H9 (cell line): ENCODE data around the gene RBM48. TPM values are rescaled to one million over a fixed set of nuclear protein-coding genes. Genes with fewer than 3 reads are reported as not detected.

Experiments
- DNase-seq: peaks from one replicate; pipeline ENCODE4 v3.0.0-alpha.2; 2017
- H2AFZ ChIP-seq: one replicate; pipeline ENCODE4 v1.6.1; 2013; ENCODE audit warnings: mild to moderate bottlenecking, low read length, control low read depth, moderate library complexity
- H2AK5ac ChIP-seq: 2 replicates; pipeline ENCODE4 v1.6.1; 2013; ENCODE audit warnings: low read length, control low read depth, mixed read lengths; ENCODE audit not compliant: insufficient read length
- H2BK120ac ChIP-seq: one replicate; pipeline ENCODE4 v1.6.1; 2013; ENCODE audit warnings: low read depth, mild to moderate bottlenecking, low read length, control low read depth, inconsistent platforms; ENCODE audit not compliant: poor library complexity, severe bottlenecking
- H2BK12ac ChIP-seq: 2 replicates; pipeline ENCODE4 v1.6.1; 2013; ENCODE audit warnings: low read length, control low read depth, mixed read lengths, low read depth; ENCODE audit not compliant: insufficient read length
- H2BK15ac ChIP-seq: 2 replicates; pipeline ENCODE4 v1.6.1; 2013; ENCODE audit warnings: low read depth, low read length, control low read depth
- H2BK20ac ChIP-seq: one replicate; pipeline ENCODE4 v1.6.1; 2013; ENCODE audit warnings: low read depth, mild to moderate bottlenecking, low read length, control low read depth, inconsistent platforms; ENCODE audit not compliant: poor library complexity, severe bottlenecking
- H2BK5ac ChIP-seq: 2 replicates; pipeline ENCODE4 v1.6.1; 2013; ENCODE audit warnings: low read length, control low read depth, mixed read lengths; ENCODE audit not compliant: insufficient read length
- H3K14ac ChIP-seq: 2 replicates; pipeline ENCODE4 v1.6.1; 2013; ENCODE audit warnings: low read length, control low read depth; ENCODE audit not compliant: insufficient read depth
- H3K18ac ChIP-seq: 2 replicates; pipeline ENCODE4 v1.6.1; 2013; ENCODE audit warnings: low read depth, mild to moderate bottlenecking, mixed read lengths, low read length, control low read depth; ENCODE audit not compliant: insufficient read length
- H3K23ac ChIP-seq: 2 replicates; pipeline ENCODE4 v1.6.1; 2013; ENCODE audit warnings: low read length, control low read depth, mixed read lengths, low read depth; ENCODE audit not compliant: insufficient read length
- H3K23me2 ChIP-seq: 2 replicates; pipeline ENCODE4 v1.6.1; 2013; ENCODE audit warnings: low read depth, mild to moderate bottlenecking, mixed read lengths, low read length, control low read depth; ENCODE audit not compliant: insufficient read length, poor library complexity, severe bottlenecking
- H3K27ac ChIP-seq: 2 replicates; pipeline ENCODE4 v1.5.1; 2013; ENCODE audit warnings: low read length, control low read depth, mixed read lengths, low read depth; ENCODE audit not compliant: insufficient read length
- H3K27me3 ChIP-seq: 2 replicates; pipeline ENCODE4 v1.6.1; 2013; ENCODE audit warnings: low read length, control low read depth, inconsistent platforms; ENCODE audit not compliant: insufficient read depth
- H3K4ac ChIP-seq: 2 replicates; pipeline ENCODE4 v1.6.1; 2013; ENCODE audit warnings: low read depth, mild to moderate bottlenecking, control low read depth, inconsistent platforms, low read length, moderate library complexity
- H3K4me1 ChIP-seq: 2 replicates; pipeline ENCODE4 v1.6.1; 2013; ENCODE audit warnings: low read length, control low read depth, inconsistent platforms; ENCODE audit not compliant: insufficient read depth
- H3K4me2 ChIP-seq: 2 replicates; pipeline ENCODE4 v1.6.1; 2013; ENCODE audit warnings: low read length, control low read depth, mixed read lengths; ENCODE audit not compliant: insufficient read length, insufficient read depth
- H3K56ac ChIP-seq: 2 replicates; pipeline ENCODE4 v1.6.1; 2013; ENCODE audit warnings: low read depth, mild to moderate bottlenecking, mixed read lengths, low read length, control low read depth; ENCODE audit not compliant: insufficient read length
- H3K79me1 ChIP-seq: 2 replicates; pipeline ENCODE4 v1.6.1; 2013; ENCODE audit warnings: low read depth, mild to moderate bottlenecking, moderate library complexity, low read length, control low read depth, inconsistent platforms; ENCODE audit not compliant: insufficient read depth, poor library complexity, severe bottlenecking
- H3K79me2 ChIP-seq: 2 replicates; pipeline ENCODE4 v1.6.1; 2013; ENCODE audit warnings: low read length, control low read depth, inconsistent platforms; ENCODE audit not compliant: insufficient read depth
- H3K9ac ChIP-seq: 2 replicates; pipeline ENCODE4 v1.6.1; 2013; ENCODE audit warnings: low read length, control low read depth, mixed read lengths; ENCODE audit not compliant: insufficient read length; ENCODE audit errors: extremely low read depth
- H3K9me3 ChIP-seq: one replicate; pipeline ENCODE4 v1.6.1; 2013; ENCODE audit warnings: low read depth, low read length, inconsistent platforms; ENCODE audit not compliant: control insufficient read depth
- H3T11ph ChIP-seq: one replicate; pipeline ENCODE4 v1.6.1; 2013; ENCODE audit warnings: mild to moderate bottlenecking, low read length, control low read depth, inconsistent platforms
- H4K20me1 ChIP-seq: one replicate; pipeline ENCODE4 v1.6.1; 2013; ENCODE audit not compliant: control insufficient read depth, insufficient read length, insufficient read depth
- H4K5ac ChIP-seq: 2 replicates; pipeline ENCODE4 v1.6.1; 2013; ENCODE audit warnings: low read depth, mild to moderate bottlenecking, mixed read lengths, low read length, control low read depth; ENCODE audit not compliant: insufficient read length
- H4K8ac ChIP-seq: replicated peaks from 2 replicates; pipeline ENCODE4 v1.6.1; 2013; ENCODE audit warnings: low read length, control low read depth, mixed read lengths, low read depth; ENCODE audit not compliant: insufficient read length
- H4K91ac ChIP-seq: 2 replicates; pipeline ENCODE4 v1.6.1; 2013; ENCODE audit warnings: low read depth, mild to moderate bottlenecking, moderate library complexity, mixed read lengths, low read length, control low read depth; ENCODE audit not compliant: insufficient read length
- H3K27ac Mint-ChIP-seq, 3 experiments: 2 replicates in 2 of 3; 3 replicates in 1 of 3; pipeline ENCODE4 v1.8.0; 2020 to 2021; ENCODE audit warnings: mixed read lengths in 3 of 3, mild to moderate bottlenecking in 1 of 3, moderate library complexity in 1 of 3
- H3K27me3 Mint-ChIP-seq: 2 replicates; pipeline ENCODE4 v1.8.0; 2021; ENCODE audit warnings: low read depth, mild to moderate bottlenecking, moderate library complexity, mixed read lengths
- H3K36me3 Mint-ChIP-seq, 3 experiments: 2 replicates in 2 of 3; 3 replicates in 1 of 3; pipeline ENCODE4 v1.8.0; 2020 to 2021; ENCODE audit warnings: low read depth in 3 of 3, mixed read lengths in 3 of 3; ENCODE audit not compliant: insufficient read depth in 1 of 3
- H3K4me1 Mint-ChIP-seq, 2 experiments: 2 replicates each; pipeline ENCODE4 v1.8.0; 2020; ENCODE audit warnings: mixed read lengths in 2 of 2
- H3K4me3 Mint-ChIP-seq, 2 experiments: 2 replicates in 1 of 2; 3 replicates in 1 of 2; pipeline ENCODE4 v1.8.0; 2020 to 2021; ENCODE audit warnings: mild to moderate bottlenecking in 2 of 2, mixed read lengths in 2 of 2, moderate library complexity in 1 of 2
- H3K9me3 Mint-ChIP-seq, 2 experiments: 2 replicates in 1 of 2; 3 replicates in 1 of 2; pipeline ENCODE4 v1.8.0; 2020; ENCODE audit warnings: mild to moderate bottlenecking in 2 of 2, mixed read lengths in 2 of 2, moderate library complexity in 1 of 2
- WGBS: extraction: QIAGEN DNeasy Blood & Tissue Kit; methylation state at CpG from one replicate; pipeline ENCODE4 v1.1.7; 2013; ENCODE audit warnings: missing lambda C conversion rate, low lambda C conversion rate, mixed read lengths; ENCODE audit not compliant: insufficient read length; ENCODE audit errors: extremely low coverage; 5-methylcytosine and 5-hydroxymethylcytosine counted together
- total RNA-seq: library from RNA; stranded (reverse); gene quantifications from 2 replicates; pipeline ENCODE4 v1.2.1, GENCODE V29; 2021
- TF ChIP-seq, protein P1 (sequence below): fragments of 200-600 bp; sonication (generic); conservative IDR thresholded peaks from 3 replicates; pipeline ENCODE4 v1.8.0; 2021; ENCODE audit warnings: antibody characterized with exemption, mild to moderate bottlenecking

The RBM48 gene
- total RNA-seq, 1 experiment from 2014 or later, result 12.5 TPM

DNA sequence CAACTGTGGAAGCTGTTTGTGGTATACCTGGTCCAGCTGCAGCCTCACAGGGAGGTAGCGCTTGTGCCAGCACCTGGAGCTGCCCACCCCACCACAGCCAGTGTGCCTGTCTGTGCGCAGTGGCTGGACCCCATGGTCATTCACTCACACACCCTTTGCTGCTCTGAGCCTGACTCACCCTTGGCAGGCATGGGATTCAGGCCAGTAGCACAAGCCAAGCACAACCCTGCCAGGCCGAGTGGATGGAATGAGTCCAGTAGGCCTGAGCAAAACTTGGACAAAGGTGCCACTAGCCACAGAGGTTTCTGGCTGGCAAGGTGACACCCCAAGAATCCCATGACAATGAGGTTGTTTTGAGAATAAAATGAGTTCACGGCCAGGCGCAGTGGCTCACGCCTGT is 19.0 kb downstream of the RBM48 start:
- Histone ChIP-seq H3K9ac (no peak overlapping the region), H3K27ac (no peak overlapping the region), H3K27me3 (no peaks in the 10 kb centered on the region), H3K4ac (no peak overlapping the region), H3K79me2 (no peaks in the 10 kb centered on the region), H3K9me3 (no peaks in the 10 kb centered on the region), H2AFZ (no peak overlapping the region), H3K23me2 (no peaks in the 10 kb centered on the region), H2AK5ac (no peak overlapping the region), H3K18ac (no peak overlapping the region), H4K8ac (no peak overlapping the region), H3K23ac (no peak overlapping the region), H3K56ac (no peak overlapping the region), H3K79me1 (no peaks in the 10 kb centered on the region), H3T11ph (no peak overlapping the region), H4K20me1 (no peaks in the 10 kb centered on the region), H3K14ac (no peak overlapping the region), H2BK5ac (no peak overlapping the region), H4K5ac (no peak overlapping the region), H2BK15ac (no peak overlapping the region), H2BK20ac (no peak overlapping the region), H2BK120ac (no peak overlapping the region), H3K4me1 (no peaks in the 10 kb centered on the region), H4K91ac (no peak overlapping the region), H3K4me2 (no peak overlapping the region), H2BK12ac (no peak overlapping the region)
- peaks cover 14 to 15% of the 10 kb centered on the region in 2 experiments; a peak in 4 of 5 replicates for H3K9me3 Mint-ChIP-seq
- peaks cover 2% of the 10 kb centered on the region for H3K27me3 Mint-ChIP-seq
- H3K27ac Mint-ChIP-seq, result no peak overlapping the region
- no peaks in the 10 kb centered on the region; a peak in 2 of 7 replicates for H3K36me3 Mint-ChIP-seq
- no peaks in the 10 kb centered on the region for H3K4me1 Mint-ChIP-seq
- TF ChIP-seq, protein P1, sequence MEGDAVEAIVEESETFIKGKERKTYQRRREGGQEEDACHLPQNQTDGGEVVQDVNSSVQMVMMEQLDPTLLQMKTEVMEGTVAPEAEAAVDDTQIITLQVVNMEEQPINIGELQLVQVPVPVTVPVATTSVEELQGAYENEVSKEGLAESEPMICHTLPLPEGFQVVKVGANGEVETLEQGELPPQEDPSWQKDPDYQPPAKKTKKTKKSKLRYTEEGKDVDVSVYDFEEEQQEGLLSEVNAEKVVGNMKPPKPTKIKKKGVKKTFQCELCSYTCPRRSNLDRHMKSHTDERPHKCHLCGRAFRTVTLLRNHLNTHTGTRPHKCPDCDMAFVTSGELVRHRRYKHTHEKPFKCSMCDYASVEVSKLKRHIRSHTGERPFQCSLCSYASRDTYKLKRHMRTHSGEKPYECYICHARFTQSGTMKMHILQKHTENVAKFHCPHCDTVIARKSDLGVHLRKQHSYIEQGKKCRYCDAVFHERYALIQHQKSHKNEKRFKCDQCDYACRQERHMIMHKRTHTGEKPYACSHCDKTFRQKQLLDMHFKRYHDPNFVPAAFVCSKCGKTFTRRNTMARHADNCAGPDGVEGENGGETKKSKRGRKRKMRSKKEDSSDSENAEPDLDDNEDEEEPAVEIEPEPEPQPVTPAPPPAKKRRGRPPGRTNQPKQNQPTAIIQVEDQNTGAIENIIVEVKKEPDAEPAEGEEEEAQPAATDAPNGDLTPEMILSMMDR, result no peak
- no peak overlapping the region for H3K4me3 Mint-ChIP-seq
- no CpG with 5 or more reads among the region's 6 CpGs for WGBS
- DNase-seq, result no peak
